GM12865 (cell line): ENCODE data around the gene CEP89.

Experiments used
- DNase-seq: peaks from one replicate; pipeline ENCODE4 v3.0.0; 2010; ENCODE audit warnings: low read depth
- H3K4me3 ChIP-seq: 2 replicates; pipeline ENCODE4 v1.5.1; 2011; ENCODE audit warnings: mild to moderate bottlenecking, low read depth, low read length, control low read depth
- CTCF ChIP-seq: IDR thresholded peaks from 2 replicates; pipeline ENCODE4 v1.5.1; 2011; ENCODE audit warnings: low read length, control low read depth, low read depth, inconsistent platforms; ENCODE audit not compliant: insufficient read depth; ENCODE audit errors: missing control alignments

The CEP89 gene

GRCh38 chr19:32917616-32917996, 54.2 kb downstream of the CEP89 start:
- no peak for TF ChIP-seq CTCF
- H3K4me3 ChIP-seq = no peak overlapping the region
- no peak for DNase-seq

GRCh38 chr19:32916969-32917615, 54.7 kb downstream of the CEP89 start:
- H3K4me3 ChIP-seq = no peak overlapping the region
- DNase-seq = no peak
- no peak for TF ChIP-seq CTCF

GRCh38 chr19:32914879-32915660, 56.7 kb downstream of the CEP89 start:
- no peak for DNase-seq
- TF ChIP-seq CTCF = no peak
- no peak overlapping the region for H3K4me3 ChIP-seq

GRCh38 chr19:32911467-32911866, 60.3 kb downstream of the CEP89 start:
- no peak overlapping the region for H3K4me3 ChIP-seq
- TF ChIP-seq CTCF = no peak
- DNase-seq = no peak

- no peak overlapping the region for H3K4me3 ChIP-seq
- TF ChIP-seq CTCF = no peak
- no peak for DNase-seq
Observed at GRCh38 chr19:32910874-32911273, 60.9 kb downstream of the CEP89 start.

GRCh38 chr19:32910094-32910493, 61.7 kb downstream of the CEP89 start:
- DNase-seq = no peak
- no peak overlapping the region for H3K4me3 ChIP-seq
- no peak for TF ChIP-seq CTCF
